H9 (cell line): Measurements from ENCODE around the gene ZNF708. TPM values are rescaled to one million over a fixed set of nuclear protein-coding genes. Genes with fewer than 3 reads are reported as not detected.

Experiments
- DNase-seq: peaks from one replicate; pipeline ENCODE4 v3.0.0-alpha.2; 2017
- H2AFZ ChIP-seq: one replicate; pipeline ENCODE4 v1.6.1; 2013; ENCODE audit warnings: mild to moderate bottlenecking, low read length, control low read depth, moderate library complexity
- H2AK5ac ChIP-seq: 2 replicates; pipeline ENCODE4 v1.6.1; 2013; ENCODE audit warnings: low read length, control low read depth, mixed read lengths; ENCODE audit not compliant: insufficient read length
- H2BK120ac ChIP-seq: one replicate; pipeline ENCODE4 v1.6.1; 2013; ENCODE audit warnings: low read depth, mild to moderate bottlenecking, low read length, control low read depth, inconsistent platforms; ENCODE audit not compliant: poor library complexity, severe bottlenecking
- H2BK12ac ChIP-seq: 2 replicates; pipeline ENCODE4 v1.6.1; 2013; ENCODE audit warnings: low read length, control low read depth, mixed read lengths, low read depth; ENCODE audit not compliant: insufficient read length
- H2BK15ac ChIP-seq: 2 replicates; pipeline ENCODE4 v1.6.1; 2013; ENCODE audit warnings: low read depth, low read length, control low read depth
- H2BK20ac ChIP-seq: one replicate; pipeline ENCODE4 v1.6.1; 2013; ENCODE audit warnings: low read depth, mild to moderate bottlenecking, low read length, control low read depth, inconsistent platforms; ENCODE audit not compliant: poor library complexity, severe bottlenecking
- H2BK5ac ChIP-seq: 2 replicates; pipeline ENCODE4 v1.6.1; 2013; ENCODE audit warnings: low read length, control low read depth, mixed read lengths; ENCODE audit not compliant: insufficient read length
- H3K14ac ChIP-seq: 2 replicates; pipeline ENCODE4 v1.6.1; 2013; ENCODE audit warnings: low read length, control low read depth; ENCODE audit not compliant: insufficient read depth
- H3K18ac ChIP-seq: 2 replicates; pipeline ENCODE4 v1.6.1; 2013; ENCODE audit warnings: low read depth, mild to moderate bottlenecking, mixed read lengths, low read length, control low read depth; ENCODE audit not compliant: insufficient read length
- H3K23ac ChIP-seq: 2 replicates; pipeline ENCODE4 v1.6.1; 2013; ENCODE audit warnings: low read length, control low read depth, mixed read lengths, low read depth; ENCODE audit not compliant: insufficient read length
- H3K23me2 ChIP-seq: 2 replicates; pipeline ENCODE4 v1.6.1; 2013; ENCODE audit warnings: low read depth, mild to moderate bottlenecking, mixed read lengths, low read length, control low read depth; ENCODE audit not compliant: insufficient read length, poor library complexity, severe bottlenecking
- H3K27ac ChIP-seq: 2 replicates; pipeline ENCODE4 v1.5.1; 2013; ENCODE audit warnings: low read length, control low read depth, mixed read lengths, low read depth; ENCODE audit not compliant: insufficient read length
- H3K27me3 ChIP-seq: 2 replicates; pipeline ENCODE4 v1.6.1; 2013; ENCODE audit warnings: low read length, control low read depth, inconsistent platforms; ENCODE audit not compliant: insufficient read depth
- H3K4ac ChIP-seq: 2 replicates; pipeline ENCODE4 v1.6.1; 2013; ENCODE audit warnings: low read depth, mild to moderate bottlenecking, control low read depth, inconsistent platforms, low read length, moderate library complexity
- H3K4me1 ChIP-seq: 2 replicates; pipeline ENCODE4 v1.6.1; 2013; ENCODE audit warnings: low read length, control low read depth, inconsistent platforms; ENCODE audit not compliant: insufficient read depth
- H3K4me2 ChIP-seq: 2 replicates; pipeline ENCODE4 v1.6.1; 2013; ENCODE audit warnings: low read length, control low read depth, mixed read lengths; ENCODE audit not compliant: insufficient read length, insufficient read depth
- H3K56ac ChIP-seq: 2 replicates; pipeline ENCODE4 v1.6.1; 2013; ENCODE audit warnings: low read depth, mild to moderate bottlenecking, mixed read lengths, low read length, control low read depth; ENCODE audit not compliant: insufficient read length
- H3K79me1 ChIP-seq: 2 replicates; pipeline ENCODE4 v1.6.1; 2013; ENCODE audit warnings: low read depth, mild to moderate bottlenecking, moderate library complexity, low read length, control low read depth, inconsistent platforms; ENCODE audit not compliant: insufficient read depth, poor library complexity, severe bottlenecking
- H3K79me2 ChIP-seq: 2 replicates; pipeline ENCODE4 v1.6.1; 2013; ENCODE audit warnings: low read length, control low read depth, inconsistent platforms; ENCODE audit not compliant: insufficient read depth
- H3K9ac ChIP-seq: 2 replicates; pipeline ENCODE4 v1.6.1; 2013; ENCODE audit warnings: low read length, control low read depth, mixed read lengths; ENCODE audit not compliant: insufficient read length; ENCODE audit errors: extremely low read depth
- H3K9me3 ChIP-seq: one replicate; pipeline ENCODE4 v1.6.1; 2013; ENCODE audit warnings: low read depth, low read length, inconsistent platforms; ENCODE audit not compliant: control insufficient read depth
- H3T11ph ChIP-seq: one replicate; pipeline ENCODE4 v1.6.1; 2013; ENCODE audit warnings: mild to moderate bottlenecking, low read length, control low read depth, inconsistent platforms
- H4K20me1 ChIP-seq: one replicate; pipeline ENCODE4 v1.6.1; 2013; ENCODE audit not compliant: control insufficient read depth, insufficient read length, insufficient read depth
- H4K5ac ChIP-seq: 2 replicates; pipeline ENCODE4 v1.6.1; 2013; ENCODE audit warnings: low read depth, mild to moderate bottlenecking, mixed read lengths, low read length, control low read depth; ENCODE audit not compliant: insufficient read length
- H4K8ac ChIP-seq: replicated peaks from 2 replicates; pipeline ENCODE4 v1.6.1; 2013; ENCODE audit warnings: low read length, control low read depth, mixed read lengths, low read depth; ENCODE audit not compliant: insufficient read length
- H4K91ac ChIP-seq: 2 replicates; pipeline ENCODE4 v1.6.1; 2013; ENCODE audit warnings: low read depth, mild to moderate bottlenecking, moderate library complexity, mixed read lengths, low read length, control low read depth; ENCODE audit not compliant: insufficient read length
- H3K27ac Mint-ChIP-seq, 3 experiments: 2 replicates in 2 of 3; 3 replicates in 1 of 3; pipeline ENCODE4 v1.8.0; 2020 to 2021; ENCODE audit warnings: mixed read lengths in 3 of 3, mild to moderate bottlenecking in 1 of 3, moderate library complexity in 1 of 3
- H3K27me3 Mint-ChIP-seq: 2 replicates; pipeline ENCODE4 v1.8.0; 2021; ENCODE audit warnings: low read depth, mild to moderate bottlenecking, moderate library complexity, mixed read lengths
- H3K36me3 Mint-ChIP-seq, 3 experiments: 2 replicates in 2 of 3; 3 replicates in 1 of 3; pipeline ENCODE4 v1.8.0; 2020 to 2021; ENCODE audit warnings: low read depth in 3 of 3, mixed read lengths in 3 of 3; ENCODE audit not compliant: insufficient read depth in 1 of 3
- H3K4me1 Mint-ChIP-seq, 2 experiments: 2 replicates each; pipeline ENCODE4 v1.8.0; 2020; ENCODE audit warnings: mixed read lengths in 2 of 2
- H3K4me3 Mint-ChIP-seq, 2 experiments: 2 replicates in 1 of 2; 3 replicates in 1 of 2; pipeline ENCODE4 v1.8.0; 2020 to 2021; ENCODE audit warnings: mild to moderate bottlenecking in 2 of 2, mixed read lengths in 2 of 2, moderate library complexity in 1 of 2
- H3K9me3 Mint-ChIP-seq, 2 experiments: 2 replicates in 1 of 2; 3 replicates in 1 of 2; pipeline ENCODE4 v1.8.0; 2020; ENCODE audit warnings: mild to moderate bottlenecking in 2 of 2, mixed read lengths in 2 of 2, moderate library complexity in 1 of 2
- WGBS: extraction: QIAGEN DNeasy Blood & Tissue Kit; methylation state at CpG from one replicate; pipeline ENCODE4 v1.1.7; 2013; ENCODE audit warnings: missing lambda C conversion rate, low lambda C conversion rate, mixed read lengths; ENCODE audit not compliant: insufficient read length; ENCODE audit errors: extremely low coverage; 5-methylcytosine and 5-hydroxymethylcytosine counted together
- total RNA-seq: library from RNA; stranded (reverse); gene quantifications from 2 replicates; pipeline ENCODE4 v1.2.1, GENCODE V29; 2021
- TF ChIP-seq, protein P1 (sequence below): fragments of 200-600 bp; sonication (generic); conservative IDR thresholded peaks from 3 replicates; pipeline ENCODE4 v1.8.0; 2021; ENCODE audit warnings: antibody characterized with exemption, mild to moderate bottlenecking

Gene ZNF708
- total RNA-seq, 1 experiment from 2014 or later, result 34.4 TPM

GRCh38 chr19:21335721-21336120 is 6.5 kb upstream of the ZNF708 start:
- H3K23me2 ChIP-seq, result no peaks in the 10 kb centered on the region
- TF ChIP-seq, protein P1, sequence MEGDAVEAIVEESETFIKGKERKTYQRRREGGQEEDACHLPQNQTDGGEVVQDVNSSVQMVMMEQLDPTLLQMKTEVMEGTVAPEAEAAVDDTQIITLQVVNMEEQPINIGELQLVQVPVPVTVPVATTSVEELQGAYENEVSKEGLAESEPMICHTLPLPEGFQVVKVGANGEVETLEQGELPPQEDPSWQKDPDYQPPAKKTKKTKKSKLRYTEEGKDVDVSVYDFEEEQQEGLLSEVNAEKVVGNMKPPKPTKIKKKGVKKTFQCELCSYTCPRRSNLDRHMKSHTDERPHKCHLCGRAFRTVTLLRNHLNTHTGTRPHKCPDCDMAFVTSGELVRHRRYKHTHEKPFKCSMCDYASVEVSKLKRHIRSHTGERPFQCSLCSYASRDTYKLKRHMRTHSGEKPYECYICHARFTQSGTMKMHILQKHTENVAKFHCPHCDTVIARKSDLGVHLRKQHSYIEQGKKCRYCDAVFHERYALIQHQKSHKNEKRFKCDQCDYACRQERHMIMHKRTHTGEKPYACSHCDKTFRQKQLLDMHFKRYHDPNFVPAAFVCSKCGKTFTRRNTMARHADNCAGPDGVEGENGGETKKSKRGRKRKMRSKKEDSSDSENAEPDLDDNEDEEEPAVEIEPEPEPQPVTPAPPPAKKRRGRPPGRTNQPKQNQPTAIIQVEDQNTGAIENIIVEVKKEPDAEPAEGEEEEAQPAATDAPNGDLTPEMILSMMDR, result 0 out of 3 replicates have a peak, but pooled peaks have one; percentile 8
- H4K5ac ChIP-seq, result no peak overlapping the region
- no peaks in the 10 kb centered on the region for H3K4me1 Mint-ChIP-seq
- H3K9me3 Mint-ChIP-seq, result peaks cover 65 to 72% of the 10 kb centered on the region in 2 experiments
- no peak overlapping the region for H3K4me3 Mint-ChIP-seq
- H3K79me1 ChIP-seq, result no peaks in the 10 kb centered on the region
- H2BK12ac ChIP-seq, result no peak overlapping the region
- no peaks in the 10 kb centered on the region for H3K27me3 ChIP-seq
- H3K14ac ChIP-seq, result no peak overlapping the region
- peaks cover 19% of the 10 kb centered on the region for H3K9me3 ChIP-seq
- H2BK15ac ChIP-seq, result no peak overlapping the region
- H2BK120ac ChIP-seq, result no peak overlapping the region
- no peak overlapping the region for H2BK20ac ChIP-seq
- no peaks in the 10 kb centered on the region for H4K20me1 ChIP-seq
- H3K27ac ChIP-seq, result no peak overlapping the region
- no peaks in the 10 kb centered on the region; the same call in 1 of the 2 replicates for H3K27me3 Mint-ChIP-seq
- no peak overlapping the region for H3K4me2 ChIP-seq
- no peak overlapping the region for H3K27ac Mint-ChIP-seq
- H2BK5ac ChIP-seq, result no peak overlapping the region
- H3T11ph ChIP-seq, result no peak overlapping the region
- DNase-seq, result no peak
- peaks cover 10 to 25% (median 24%) of the 10 kb centered on the region in 3 experiments for H3K36me3 Mint-ChIP-seq
- no peak overlapping the region for H3K56ac ChIP-seq
- no peaks in the 10 kb centered on the region for H3K79me2 ChIP-seq
- H4K8ac ChIP-seq, result no peak overlapping the region
- H4K91ac ChIP-seq, result no peak overlapping the region
- no peak overlapping the region for H3K18ac ChIP-seq
- no CpG with 5 or more reads among the region's 2 CpGs for WGBS
- H2AFZ ChIP-seq, result no peak overlapping the region
- no peak overlapping the region for H3K4ac ChIP-seq
- no peak overlapping the region for H3K9ac ChIP-seq
- H3K4me1 ChIP-seq, result no peaks in the 10 kb centered on the region
- no peak overlapping the region for H2AK5ac ChIP-seq
- no peak overlapping the region for H3K23ac ChIP-seq
